H9 (cell line): Measurements from ENCODE around the gene PAK1. TPM values are rescaled to one million over a fixed set of nuclear protein-coding genes. Genes with fewer than 3 reads are reported as not detected.

Source experiments
- DNase-seq: peaks from one replicate; pipeline ENCODE4 v3.0.0-alpha.2; 2017
- H2AFZ ChIP-seq: one replicate; pipeline ENCODE4 v1.6.1; 2013; ENCODE audit warnings: mild to moderate bottlenecking, low read length, control low read depth, moderate library complexity
- H2AK5ac ChIP-seq: 2 replicates; pipeline ENCODE4 v1.6.1; 2013; ENCODE audit warnings: low read length, control low read depth, mixed read lengths; ENCODE audit not compliant: insufficient read length
- H2BK120ac ChIP-seq: one replicate; pipeline ENCODE4 v1.6.1; 2013; ENCODE audit warnings: low read depth, mild to moderate bottlenecking, low read length, control low read depth, inconsistent platforms; ENCODE audit not compliant: poor library complexity, severe bottlenecking
- H2BK12ac ChIP-seq: 2 replicates; pipeline ENCODE4 v1.6.1; 2013; ENCODE audit warnings: low read length, control low read depth, mixed read lengths, low read depth; ENCODE audit not compliant: insufficient read length
- H2BK15ac ChIP-seq: 2 replicates; pipeline ENCODE4 v1.6.1; 2013; ENCODE audit warnings: low read depth, low read length, control low read depth
- H2BK20ac ChIP-seq: one replicate; pipeline ENCODE4 v1.6.1; 2013; ENCODE audit warnings: low read depth, mild to moderate bottlenecking, low read length, control low read depth, inconsistent platforms; ENCODE audit not compliant: poor library complexity, severe bottlenecking
- H2BK5ac ChIP-seq: 2 replicates; pipeline ENCODE4 v1.6.1; 2013; ENCODE audit warnings: low read length, control low read depth, mixed read lengths; ENCODE audit not compliant: insufficient read length
- H3K14ac ChIP-seq: 2 replicates; pipeline ENCODE4 v1.6.1; 2013; ENCODE audit warnings: low read length, control low read depth; ENCODE audit not compliant: insufficient read depth
- H3K18ac ChIP-seq: 2 replicates; pipeline ENCODE4 v1.6.1; 2013; ENCODE audit warnings: low read depth, mild to moderate bottlenecking, mixed read lengths, low read length, control low read depth; ENCODE audit not compliant: insufficient read length
- H3K23ac ChIP-seq: 2 replicates; pipeline ENCODE4 v1.6.1; 2013; ENCODE audit warnings: low read length, control low read depth, mixed read lengths, low read depth; ENCODE audit not compliant: insufficient read length
- H3K23me2 ChIP-seq: 2 replicates; pipeline ENCODE4 v1.6.1; 2013; ENCODE audit warnings: low read depth, mild to moderate bottlenecking, mixed read lengths, low read length, control low read depth; ENCODE audit not compliant: insufficient read length, poor library complexity, severe bottlenecking
- H3K27ac ChIP-seq: 2 replicates; pipeline ENCODE4 v1.5.1; 2013; ENCODE audit warnings: low read length, control low read depth, mixed read lengths, low read depth; ENCODE audit not compliant: insufficient read length
- H3K27me3 ChIP-seq: 2 replicates; pipeline ENCODE4 v1.6.1; 2013; ENCODE audit warnings: low read length, control low read depth, inconsistent platforms; ENCODE audit not compliant: insufficient read depth
- H3K4ac ChIP-seq: 2 replicates; pipeline ENCODE4 v1.6.1; 2013; ENCODE audit warnings: low read depth, mild to moderate bottlenecking, control low read depth, inconsistent platforms, low read length, moderate library complexity
- H3K4me1 ChIP-seq: 2 replicates; pipeline ENCODE4 v1.6.1; 2013; ENCODE audit warnings: low read length, control low read depth, inconsistent platforms; ENCODE audit not compliant: insufficient read depth
- H3K4me2 ChIP-seq: 2 replicates; pipeline ENCODE4 v1.6.1; 2013; ENCODE audit warnings: low read length, control low read depth, mixed read lengths; ENCODE audit not compliant: insufficient read length, insufficient read depth
- H3K56ac ChIP-seq: 2 replicates; pipeline ENCODE4 v1.6.1; 2013; ENCODE audit warnings: low read depth, mild to moderate bottlenecking, mixed read lengths, low read length, control low read depth; ENCODE audit not compliant: insufficient read length
- H3K79me1 ChIP-seq: 2 replicates; pipeline ENCODE4 v1.6.1; 2013; ENCODE audit warnings: low read depth, mild to moderate bottlenecking, moderate library complexity, low read length, control low read depth, inconsistent platforms; ENCODE audit not compliant: insufficient read depth, poor library complexity, severe bottlenecking
- H3K79me2 ChIP-seq: 2 replicates; pipeline ENCODE4 v1.6.1; 2013; ENCODE audit warnings: low read length, control low read depth, inconsistent platforms; ENCODE audit not compliant: insufficient read depth
- H3K9ac ChIP-seq: 2 replicates; pipeline ENCODE4 v1.6.1; 2013; ENCODE audit warnings: low read length, control low read depth, mixed read lengths; ENCODE audit not compliant: insufficient read length; ENCODE audit errors: extremely low read depth
- H3K9me3 ChIP-seq: one replicate; pipeline ENCODE4 v1.6.1; 2013; ENCODE audit warnings: low read depth, low read length, inconsistent platforms; ENCODE audit not compliant: control insufficient read depth
- H3T11ph ChIP-seq: one replicate; pipeline ENCODE4 v1.6.1; 2013; ENCODE audit warnings: mild to moderate bottlenecking, low read length, control low read depth, inconsistent platforms
- H4K20me1 ChIP-seq: one replicate; pipeline ENCODE4 v1.6.1; 2013; ENCODE audit not compliant: control insufficient read depth, insufficient read length, insufficient read depth
- H4K5ac ChIP-seq: 2 replicates; pipeline ENCODE4 v1.6.1; 2013; ENCODE audit warnings: low read depth, mild to moderate bottlenecking, mixed read lengths, low read length, control low read depth; ENCODE audit not compliant: insufficient read length
- H4K8ac ChIP-seq: replicated peaks from 2 replicates; pipeline ENCODE4 v1.6.1; 2013; ENCODE audit warnings: low read length, control low read depth, mixed read lengths, low read depth; ENCODE audit not compliant: insufficient read length
- H4K91ac ChIP-seq: 2 replicates; pipeline ENCODE4 v1.6.1; 2013; ENCODE audit warnings: low read depth, mild to moderate bottlenecking, moderate library complexity, mixed read lengths, low read length, control low read depth; ENCODE audit not compliant: insufficient read length
- H3K27ac Mint-ChIP-seq, 3 experiments: 2 replicates in 2 of 3; 3 replicates in 1 of 3; pipeline ENCODE4 v1.8.0; 2020 to 2021; ENCODE audit warnings: mixed read lengths in 3 of 3, mild to moderate bottlenecking in 1 of 3, moderate library complexity in 1 of 3
- H3K27me3 Mint-ChIP-seq: 2 replicates; pipeline ENCODE4 v1.8.0; 2021; ENCODE audit warnings: low read depth, mild to moderate bottlenecking, moderate library complexity, mixed read lengths
- H3K36me3 Mint-ChIP-seq, 3 experiments: 2 replicates in 2 of 3; 3 replicates in 1 of 3; pipeline ENCODE4 v1.8.0; 2020 to 2021; ENCODE audit warnings: low read depth in 3 of 3, mixed read lengths in 3 of 3; ENCODE audit not compliant: insufficient read depth in 1 of 3
- H3K4me1 Mint-ChIP-seq, 2 experiments: 2 replicates each; pipeline ENCODE4 v1.8.0; 2020; ENCODE audit warnings: mixed read lengths in 2 of 2
- H3K4me3 Mint-ChIP-seq, 2 experiments: 2 replicates in 1 of 2; 3 replicates in 1 of 2; pipeline ENCODE4 v1.8.0; 2020 to 2021; ENCODE audit warnings: mild to moderate bottlenecking in 2 of 2, mixed read lengths in 2 of 2, moderate library complexity in 1 of 2
- H3K9me3 Mint-ChIP-seq, 2 experiments: 2 replicates in 1 of 2; 3 replicates in 1 of 2; pipeline ENCODE4 v1.8.0; 2020; ENCODE audit warnings: mild to moderate bottlenecking in 2 of 2, mixed read lengths in 2 of 2, moderate library complexity in 1 of 2
- CTCF ChIP-seq: fragments of 200-600 bp; sonication (generic); conservative IDR thresholded peaks from 3 replicates; pipeline ENCODE4 v1.8.0; 2021; ENCODE audit warnings: antibody characterized with exemption, mild to moderate bottlenecking
- WGBS: extraction: QIAGEN DNeasy Blood & Tissue Kit; methylation state at CpG from one replicate; pipeline ENCODE4 v1.1.7; 2013; ENCODE audit warnings: missing lambda C conversion rate, low lambda C conversion rate, mixed read lengths; ENCODE audit not compliant: insufficient read length; ENCODE audit errors: extremely low coverage; 5-methylcytosine and 5-hydroxymethylcytosine counted together
- total RNA-seq: library from RNA; stranded (reverse); gene quantifications from 2 replicates; pipeline ENCODE4 v1.2.1, GENCODE V29; 2021

The PAK1 gene
- total RNA-seq, 1 experiment from 2014 or later: 122 TPM

DNA sequence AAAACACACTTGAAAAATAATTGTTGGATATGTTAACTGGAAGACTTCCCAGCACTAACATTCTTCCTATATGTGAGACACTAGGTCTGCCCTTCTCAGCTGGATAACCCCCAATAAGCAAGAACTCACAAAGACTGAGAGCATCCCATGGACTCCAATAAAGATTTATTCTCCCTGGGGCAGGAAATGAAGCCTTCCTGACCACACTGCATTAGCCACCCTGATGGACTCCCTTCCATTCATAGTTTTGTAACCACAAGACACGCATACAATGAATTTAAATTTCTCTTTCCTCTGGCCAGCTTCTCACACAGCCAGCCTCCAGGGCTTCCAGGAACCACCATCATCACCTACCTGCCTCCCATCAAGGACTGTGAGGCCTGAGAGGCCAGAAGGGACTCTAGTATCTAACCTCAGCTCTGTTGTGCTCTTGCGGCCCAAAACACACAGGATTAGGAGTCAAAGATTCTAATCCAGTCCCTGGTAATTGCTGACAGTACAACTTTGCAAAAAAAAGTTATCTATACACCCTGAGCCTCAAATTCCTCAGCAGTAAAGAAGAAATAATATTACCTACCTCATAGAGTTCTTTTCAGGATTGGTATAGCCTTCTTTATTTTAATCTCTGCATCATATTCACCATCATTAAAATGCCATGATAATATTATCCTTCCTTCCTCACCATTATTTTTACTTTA is 126.8 kb downstream of the PAK1 start:
- Histone ChIP-seq H2AK5ac (no peak overlapping the region), H3K4ac (no peak overlapping the region), H3K79me1 (no peaks in the 10 kb centered on the region), H3K27ac (no peak overlapping the region), H3K4me2 (no peak overlapping the region), H2BK12ac (no peak overlapping the region), H3K23ac (no peak overlapping the region), H3K14ac (no peak overlapping the region), H3T11ph (no peak overlapping the region), H4K5ac (no peak overlapping the region), H3K4me1 (no peaks in the 10 kb centered on the region), H4K91ac (no peak overlapping the region), H2BK20ac (no peak overlapping the region), H2BK5ac (no peak overlapping the region), H2BK15ac (no peak overlapping the region), H2BK120ac (no peak overlapping the region), H3K9ac (no peak overlapping the region), H3K27me3 (no peaks in the 10 kb centered on the region), H3K18ac (no peak overlapping the region), H4K20me1 (no peaks in the 10 kb centered on the region), H3K9me3 (no peaks in the 10 kb centered on the region), H4K8ac (no peak overlapping the region), H3K56ac (no peak overlapping the region), H3K79me2 (no peaks in the 10 kb centered on the region), H3K23me2 (no peaks in the 10 kb centered on the region), H2AFZ (no peak overlapping the region)
- Mint-ChIP-seq H3K9me3 (no peaks in the 10 kb centered on the region), H3K27me3 (no peaks in the 10 kb centered on the region), H3K36me3 (peaks cover 21 to 49% (median 41%) of the 10 kb centered on the region in 3 experiments; a peak in 6 of 7 replicates), H3K4me1 (no peaks in the 10 kb centered on the region), H3K4me3 (no peak overlapping the region), H3K27ac (no peak overlapping the region)
- TF ChIP-seq CTCF: no peak
- no peak for DNase-seq
- no CpG with 5 or more reads among the region's 2 CpGs for WGBS
